Limb (tissue), 2 donors: ENCODE data around the gene ISX.

Source experiments
- DNase-seq, 2 donors: peaks; one replicate each; pipeline ENCODE4 v3.0.0-alpha.2; 2016; ENCODE audit errors: extremely low spot score in 2 of 2

The ISX gene

GRCh38 chr22:35051791-35052190 lies 14.2 kb upstream of the ISX start:
- no peak for DNase-seq

GRCh38 chr22:35053060-35053835 lies 12.7 kb upstream of the ISX start:
- no peak for DNase-seq

DNA sequence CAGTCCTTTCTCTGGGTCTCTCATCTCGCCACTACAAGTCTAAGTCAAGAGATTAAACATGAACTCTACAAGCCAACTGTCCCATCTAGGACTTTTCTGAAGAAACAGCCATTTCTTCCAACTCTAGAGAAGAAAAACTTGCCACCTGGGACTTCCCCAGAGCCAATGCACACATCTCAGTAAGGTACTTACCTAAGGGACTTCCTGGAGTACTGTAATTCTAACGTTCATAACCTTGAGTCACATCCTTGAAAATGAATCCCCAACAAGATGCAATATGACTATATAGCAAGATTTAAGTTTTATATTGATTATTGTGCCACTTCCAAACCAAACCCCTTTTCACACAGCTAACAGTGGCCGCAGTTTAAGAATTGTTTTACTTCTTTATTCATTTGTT lies 11.9 kb upstream of the ISX start:
- DNase-seq: no peak

GRCh38 chr22:35056486-35056885 lies 9.5 kb upstream of the ISX start:
- DNase-seq: no peak

DNA sequence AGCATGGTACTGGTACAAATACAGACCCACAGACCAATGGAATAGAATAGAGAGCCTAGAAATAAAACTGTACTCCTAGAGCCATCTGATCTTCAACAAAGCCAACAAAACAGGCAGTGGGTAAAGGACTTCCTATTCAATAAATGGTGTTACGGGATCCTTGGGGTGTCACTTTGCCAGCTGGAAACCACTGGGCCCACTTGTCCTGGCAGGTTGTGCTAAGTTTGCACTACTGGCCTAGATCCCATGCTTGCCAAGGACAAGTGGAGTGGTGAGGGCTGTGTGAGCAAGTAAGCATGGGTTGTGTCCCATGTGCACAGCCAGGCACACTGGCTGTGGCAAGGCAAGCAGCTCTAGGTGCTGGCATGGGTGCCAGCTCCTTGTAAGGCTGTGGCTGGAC lies 8.8 kb upstream of the ISX start:
- no peak for DNase-seq

DNA sequence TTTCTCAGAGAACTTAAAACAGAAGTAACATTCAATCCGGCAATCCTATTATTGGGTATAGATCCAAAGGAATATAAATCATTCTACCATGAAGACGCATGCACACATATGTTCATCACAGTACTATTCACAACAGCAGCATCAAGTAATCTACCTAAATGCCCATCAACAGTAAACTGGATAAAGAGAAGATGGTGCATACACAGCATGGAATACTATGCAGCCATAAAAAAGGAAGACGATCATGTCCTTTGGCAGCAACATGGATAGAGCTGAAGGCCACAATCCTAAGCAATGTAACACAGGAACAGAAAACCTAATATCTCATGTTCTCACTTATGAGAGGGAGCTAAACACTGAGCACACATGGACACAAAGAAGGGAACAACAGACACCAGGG lies 6.3 kb upstream of the ISX start:
- DNase-seq: no peak

DNA sequence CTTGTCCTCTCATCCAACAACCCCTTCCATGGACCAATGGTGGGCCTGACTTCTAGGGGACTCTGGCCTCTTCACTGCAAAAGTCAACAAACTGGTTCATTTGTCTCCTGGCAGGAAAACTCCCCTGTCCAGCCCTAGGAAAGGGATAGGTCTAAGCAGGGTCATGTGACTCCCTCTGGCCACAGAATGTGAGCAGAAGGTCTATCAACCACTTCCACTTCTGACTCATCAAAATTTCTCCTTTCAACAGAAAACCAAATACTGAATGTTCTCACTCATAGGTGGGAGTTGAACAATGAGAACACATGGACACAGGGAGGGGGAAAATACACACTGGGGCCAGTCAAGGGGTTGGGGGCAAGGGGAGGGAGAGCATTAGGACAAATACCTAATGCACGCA lies 1.3 kb upstream of the ISX start:
- DNase-seq: no peak

DNA sequence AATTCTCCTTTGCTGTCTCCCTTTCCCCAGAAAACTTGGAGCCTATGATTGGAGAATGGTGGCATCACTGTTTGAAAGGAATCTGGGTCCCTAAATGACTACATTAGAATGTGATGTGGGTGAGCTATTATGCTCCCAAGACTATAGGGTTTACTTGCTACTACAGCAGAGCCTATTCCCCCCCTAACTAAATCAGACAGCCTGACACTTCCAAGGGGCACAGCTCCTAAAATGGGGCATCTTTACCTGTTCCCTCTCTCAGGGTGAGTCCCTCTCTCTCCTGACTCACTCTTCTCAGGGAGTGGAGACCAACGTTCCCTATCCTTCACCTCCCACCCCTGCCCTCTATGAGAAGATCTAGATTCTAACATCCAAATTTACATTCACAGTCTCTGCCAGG lies 775 bp upstream of the ISX start:
- DNase-seq: no peak

GRCh38 chr22:35066768-35067167 lies 810 bp downstream of the ISX start:
- no peak for DNase-seq

- DNase-seq: no peak
Measured at GRCh38 chr22:35069541-35069940, 3.6 kb downstream of the ISX start.

DNA sequence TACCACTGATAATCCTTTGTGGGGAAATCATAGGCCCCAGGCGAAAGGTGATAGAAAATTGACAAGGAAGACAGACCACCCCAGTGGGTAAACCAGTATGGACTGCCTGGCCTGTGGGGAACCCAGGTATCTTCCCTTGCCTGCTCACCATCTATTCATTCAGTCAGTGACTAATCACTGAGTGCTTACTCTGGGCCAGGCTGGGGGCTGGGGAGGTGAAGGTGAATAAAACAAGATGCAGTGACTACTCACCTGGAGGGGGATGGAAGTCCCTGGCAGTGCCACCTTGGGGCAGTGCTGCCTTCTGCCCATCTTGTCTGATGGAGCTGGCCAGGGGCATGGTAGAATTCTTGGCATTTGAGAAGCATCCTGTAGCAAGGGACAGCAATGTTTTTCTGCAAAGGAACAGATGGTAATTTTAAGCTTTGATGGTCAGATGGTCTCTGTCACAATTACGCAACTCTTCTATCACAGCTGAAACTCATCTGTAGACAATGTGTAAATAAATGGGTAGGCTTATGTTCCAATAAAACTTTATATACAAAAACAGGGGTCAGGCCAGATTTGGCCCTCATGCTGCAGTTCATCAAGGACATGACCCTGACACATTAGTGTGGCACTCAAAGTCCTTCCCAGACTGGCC lies 4.6 kb downstream of the ISX start:
- no peak for DNase-seq

- DNase-seq: no peak
Measured at GRCh38 chr22:35071784-35072183, 5.8 kb downstream of the ISX start.

DNA sequence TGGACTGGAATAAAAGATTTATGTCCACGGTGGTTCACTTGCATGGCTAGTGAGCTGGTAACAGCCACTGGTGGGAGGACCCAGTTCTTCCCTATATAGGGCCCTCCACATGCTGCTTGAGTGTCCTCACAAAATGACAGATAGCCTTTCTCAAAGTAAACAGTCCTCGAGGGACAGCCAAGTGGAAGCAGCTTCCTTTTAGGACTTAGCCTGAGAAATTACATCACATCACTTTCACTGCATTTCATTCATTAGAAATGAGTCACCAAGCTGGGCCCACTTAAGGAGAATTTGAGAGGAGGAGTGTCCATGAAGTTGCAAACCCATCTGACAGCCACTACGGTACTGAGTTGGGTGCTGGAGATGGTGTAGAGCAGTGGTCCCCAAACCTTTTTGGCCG lies 7.0 kb downstream of the ISX start:
- DNase-seq: no peak

- no peak for DNase-seq
Measured at GRCh38 chr22:35074583-35074982, 8.6 kb downstream of the ISX start.

- DNase-seq: no peak
Measured at GRCh38 chr22:35076630-35077029, 10.7 kb downstream of the ISX start.

- DNase-seq: no peak
Measured at GRCh38 chr22:35085621-35086020, 19.7 kb downstream of the ISX start.

GRCh38 chr22:35089139-35089538 lies 23.2 kb downstream of the ISX start:
- no peak for DNase-seq

- no peak for DNase-seq
Measured at GRCh38 chr22:35092406-35092805, 26.4 kb downstream of the ISX start.

- DNase-seq: no peak
Measured at GRCh38 chr22:35098921-35099320, 33.0 kb downstream of the ISX start.

DNA sequence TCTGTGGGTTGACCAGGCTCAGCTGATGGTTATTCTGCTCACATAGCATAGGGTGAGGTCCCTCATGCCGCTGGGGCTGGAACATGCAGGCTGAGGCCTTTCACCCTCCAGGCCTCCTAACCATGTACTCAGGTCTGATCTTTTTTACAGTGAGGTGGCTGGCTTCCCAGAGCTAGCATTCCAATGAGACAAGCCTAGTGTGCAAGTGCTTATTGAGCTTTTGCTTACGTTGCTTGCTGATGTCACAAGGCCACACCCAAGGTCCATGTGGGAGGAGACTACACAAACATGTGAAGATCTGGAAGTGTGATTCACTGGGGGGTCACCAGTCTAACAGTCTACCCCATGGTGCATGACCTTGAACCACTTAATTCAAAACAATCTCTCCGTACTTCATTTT lies 33.9 kb downstream of the ISX start:
- no peak for DNase-seq

GRCh38 chr22:35102663-35103062 lies 36.7 kb downstream of the ISX start:
- DNase-seq: no peak

- DNase-seq: no peak
Measured at GRCh38 chr22:35103761-35104160, 37.8 kb downstream of the ISX start.

DNA sequence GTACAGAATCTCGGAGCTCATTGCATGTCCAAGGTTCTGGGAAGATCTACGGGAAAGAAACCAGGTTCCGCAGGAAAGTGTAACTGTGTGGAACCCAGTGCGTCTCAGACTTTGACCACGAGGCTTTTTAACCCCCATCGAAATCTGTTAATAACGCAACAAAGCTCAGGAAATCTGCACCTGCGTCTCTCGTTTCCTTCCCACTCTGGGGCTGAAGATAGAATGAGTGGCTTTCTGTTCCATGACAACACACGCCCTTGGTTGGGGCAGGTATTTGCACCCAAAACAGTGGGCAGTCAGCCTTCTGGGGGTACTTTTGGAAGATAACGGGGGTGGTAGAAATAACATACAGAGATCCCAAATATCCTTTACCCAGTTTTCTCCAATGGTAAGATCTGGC lies 38.5 kb downstream of the ISX start:
- no peak for DNase-seq
